22Rv1 (cell line): ENCODE data around the gene SANBR.

Experiments used
- H3K27ac ChIP-seq: fragments of 450-650 bp; 2 replicates; pipeline ENCODE4 v1.5.1; 2017
- ZFX ChIP-seq: fragments of 450-650 bp; IDR thresholded peaks from 2 replicates; pipeline ENCODE4 v1.6.1; 2017; ENCODE audit warnings: antibody characterized with exemption, borderline replicate concordance
- TF ChIP-seq, protein P1 (sequence below): fragments of 450-650 bp; IDR thresholded peaks from 2 replicates; pipeline ENCODE4 v1.5.1; 2017; ENCODE audit warnings: mild to moderate bottlenecking

The SANBR gene

DNA sequence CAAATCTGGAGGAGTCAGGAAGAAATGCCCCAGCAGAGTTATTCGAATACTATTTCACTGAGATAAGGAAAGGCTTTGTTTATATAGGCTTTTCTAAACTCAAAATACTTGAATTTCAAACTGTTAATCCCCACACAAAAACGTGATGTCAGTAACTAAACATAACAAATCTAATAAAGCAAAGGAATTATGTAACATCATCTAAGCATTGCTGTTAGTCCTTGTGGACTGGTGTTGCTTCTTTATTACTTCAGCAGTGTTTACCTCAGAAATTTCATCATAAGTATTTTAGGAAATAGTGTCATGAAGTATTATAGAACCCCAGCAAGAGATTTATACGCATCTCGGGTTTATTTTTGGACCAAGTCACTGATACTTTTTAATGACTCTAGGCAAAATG lies 19.7 kb upstream of the SANBR start:
- H3K27ac ChIP-seq, result no peak overlapping the region
- no peak for TF ChIP-seq ZFX
- TF ChIP-seq, protein P1, sequence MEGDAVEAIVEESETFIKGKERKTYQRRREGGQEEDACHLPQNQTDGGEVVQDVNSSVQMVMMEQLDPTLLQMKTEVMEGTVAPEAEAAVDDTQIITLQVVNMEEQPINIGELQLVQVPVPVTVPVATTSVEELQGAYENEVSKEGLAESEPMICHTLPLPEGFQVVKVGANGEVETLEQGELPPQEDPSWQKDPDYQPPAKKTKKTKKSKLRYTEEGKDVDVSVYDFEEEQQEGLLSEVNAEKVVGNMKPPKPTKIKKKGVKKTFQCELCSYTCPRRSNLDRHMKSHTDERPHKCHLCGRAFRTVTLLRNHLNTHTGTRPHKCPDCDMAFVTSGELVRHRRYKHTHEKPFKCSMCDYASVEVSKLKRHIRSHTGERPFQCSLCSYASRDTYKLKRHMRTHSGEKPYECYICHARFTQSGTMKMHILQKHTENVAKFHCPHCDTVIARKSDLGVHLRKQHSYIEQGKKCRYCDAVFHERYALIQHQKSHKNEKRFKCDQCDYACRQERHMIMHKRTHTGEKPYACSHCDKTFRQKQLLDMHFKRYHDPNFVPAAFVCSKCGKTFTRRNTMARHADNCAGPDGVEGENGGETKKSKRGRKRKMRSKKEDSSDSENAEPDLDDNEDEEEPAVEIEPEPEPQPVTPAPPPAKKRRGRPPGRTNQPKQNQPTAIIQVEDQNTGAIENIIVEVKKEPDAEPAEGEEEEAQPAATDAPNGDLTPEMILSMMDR, result no peak

DNA sequence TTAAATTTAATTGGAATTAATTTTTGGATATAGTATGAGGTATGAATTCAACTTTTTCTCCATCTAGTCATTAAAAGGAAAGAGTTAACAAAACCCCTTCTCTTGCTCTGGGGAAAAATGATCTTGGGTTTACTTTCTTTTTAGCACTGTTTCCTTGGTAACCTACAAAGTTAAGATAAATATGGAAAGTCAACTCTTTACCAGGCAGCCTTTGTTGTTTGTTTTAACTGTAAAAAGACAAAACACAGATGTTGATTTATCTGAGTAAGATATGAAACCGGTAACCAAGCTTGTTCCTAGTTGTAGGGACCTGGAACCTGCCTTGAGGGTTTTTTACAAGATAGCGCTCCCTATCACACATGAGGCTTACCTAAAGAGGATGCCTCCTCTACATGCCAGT lies 10.1 kb upstream of the SANBR start:
- H3K27ac ChIP-seq, result no peak overlapping the region
- TF ChIP-seq, protein P1, result no peak

DNA sequence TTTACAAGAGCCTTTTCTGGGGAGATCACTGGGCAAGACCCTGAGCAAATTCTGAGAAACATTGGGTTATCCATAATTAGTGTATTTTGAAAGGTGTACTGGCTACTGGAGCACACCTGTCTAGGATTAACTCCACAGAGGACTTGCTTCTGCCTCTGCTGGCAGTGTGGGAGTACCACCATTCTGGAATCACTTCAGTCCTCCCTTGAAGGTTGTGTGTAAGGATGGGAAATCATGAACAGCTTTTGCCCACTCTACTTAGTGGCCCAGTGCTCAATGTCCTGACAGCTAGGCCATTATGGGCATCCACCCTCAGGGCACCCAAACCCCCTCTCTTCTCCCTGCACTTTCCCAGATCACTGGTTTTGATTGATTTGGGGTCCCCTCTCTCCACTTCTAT lies 8.1 kb upstream of the SANBR start:
- H3K27ac ChIP-seq, result no peak overlapping the region
- TF ChIP-seq, protein P1, result no peak
- no peak for TF ChIP-seq ZFX

DNA sequence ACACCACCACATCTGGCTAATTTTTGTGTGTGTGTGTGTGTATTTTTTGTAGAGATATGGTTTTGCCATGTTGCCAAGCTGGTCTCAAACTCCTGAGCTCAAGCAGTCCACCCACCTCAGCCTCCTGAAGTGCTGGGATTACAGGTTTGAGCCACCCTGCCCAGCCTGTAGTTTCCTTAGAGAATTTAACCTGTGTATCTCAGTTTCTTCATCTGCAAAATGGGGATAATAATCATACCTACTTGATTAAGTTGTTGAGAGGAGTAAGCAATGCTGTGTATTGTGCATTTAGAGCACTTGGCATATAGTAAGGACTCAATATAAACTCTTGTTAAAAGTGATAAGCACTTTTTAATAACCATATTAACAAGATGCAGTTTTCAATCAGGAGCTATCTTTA lies 6.3 kb upstream of the SANBR start:
- no peak overlapping the region for H3K27ac ChIP-seq
- TF ChIP-seq, protein P1, result no peak
- no peak for TF ChIP-seq ZFX

DNA sequence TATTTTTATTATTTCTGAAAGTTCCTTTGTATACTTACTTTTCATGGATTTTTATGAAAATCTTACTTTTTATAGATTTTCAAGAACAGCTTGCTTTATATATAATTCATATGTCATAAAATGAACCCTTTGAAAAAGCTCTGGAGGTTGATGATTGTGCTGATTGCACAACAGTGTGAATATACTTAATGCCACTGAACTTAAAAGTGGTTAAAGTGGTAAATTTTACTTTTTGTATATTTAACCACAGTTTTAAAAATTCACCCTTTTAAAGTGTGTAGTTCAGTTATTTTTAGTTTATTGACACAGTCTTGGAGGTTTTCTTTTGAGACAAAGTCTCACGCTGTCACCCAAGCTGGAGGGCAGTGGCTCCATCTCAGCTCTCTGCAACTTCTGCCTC lies 8.4 kb downstream of the SANBR start:
- no peak overlapping the region for H3K27ac ChIP-seq
- TF ChIP-seq, protein P1, result no peak
- no peak for TF ChIP-seq ZFX

DNA sequence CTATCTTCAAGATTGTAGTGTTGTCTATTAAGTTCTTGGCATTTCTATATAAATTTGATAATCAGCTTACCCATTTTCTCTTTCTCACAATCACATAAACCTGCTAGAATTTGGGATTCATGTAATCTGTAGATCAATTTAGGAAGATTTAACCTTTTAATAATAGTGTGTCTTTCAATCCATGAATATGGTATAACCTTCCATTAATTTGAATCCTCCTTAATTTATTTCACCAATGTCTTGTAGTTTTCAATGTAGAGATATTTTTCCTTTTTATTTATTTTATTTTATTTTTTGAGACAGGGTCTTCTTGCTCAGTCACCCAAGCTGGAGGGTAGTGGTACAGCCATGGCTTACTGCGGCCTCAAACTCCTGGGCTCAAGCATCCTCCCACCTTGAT lies 20.2 kb downstream of the SANBR start:
- TF ChIP-seq, protein P1, result no peak
- no peak for TF ChIP-seq ZFX
- no peak overlapping the region for H3K27ac ChIP-seq

DNA sequence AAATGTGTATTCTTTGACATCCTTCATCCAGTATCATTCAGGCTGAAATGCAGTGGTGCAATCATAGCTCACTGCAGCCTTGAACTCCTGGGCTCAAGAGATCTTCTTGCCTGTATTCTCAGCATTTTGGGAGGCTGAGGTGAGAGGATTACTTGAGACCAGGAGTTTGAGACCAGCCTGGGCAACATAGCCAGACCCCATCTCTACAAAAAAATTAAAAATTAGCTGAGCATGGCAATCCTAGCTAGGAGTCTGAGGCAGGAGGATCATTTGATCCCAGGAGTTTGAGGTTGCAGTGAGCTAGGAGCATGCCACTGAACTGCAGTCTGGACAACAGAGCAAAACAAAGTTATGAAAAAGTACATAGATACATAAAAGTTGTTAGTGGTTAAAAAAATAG lies 24.1 kb downstream of the SANBR start:
- H3K27ac ChIP-seq, result no peak overlapping the region
- TF ChIP-seq ZFX, result no peak
- TF ChIP-seq, protein P1, result no peak
